Measurements from ENCODE around the gene ING5. TPM values are rescaled to one million over a fixed set of nuclear protein-coding genes. Genes with fewer than 3 reads are reported as not detected.

ING5 gene
- total RNA-seq, 1 experiment from 2014 or later = 39.8 TPM

GRCh38 chr2:241690202-241690717, 11.6 kb upstream of the ING5 start:
- no TSS peak for BruUV-seq (replicated peaks)
- no peak for ATAC-seq
- Histone ChIP-seq H3K4me1 (ENCODE audit: control insufficient read depth, insufficient read depth, low read length) (peaks cover 13% of the 10 kb centered on the region), H3K36me3 (ENCODE audit: control insufficient read depth, insufficient read depth, low read length) (0 out of 2 replicates have a peak, but pooled peaks cover 6% of the 10 kb centered on the region), H3K9me3 (ENCODE audit: control insufficient read depth, insufficient read depth, low read depth, low read length) (no peaks in the 10 kb centered on the region), H3K4me3 (ENCODE audit: low read depth in 2 of 2, low read length in 2 of 2) (no peak overlapping the region), H3K27ac (ENCODE audit: low read length) (no peak overlapping the region), H3K27me3 (ENCODE audit: control insufficient read depth, insufficient read depth, low read length) (no peaks in the 10 kb centered on the region)
- intact Hi-C loops (cut with micrococcal nuclease; ENCODE audit: unreplicated experiment) = no loop called here
- no peak for TF ChIP-seq REST (IDR thresholded peaks at IDR 0.05; ENCODE audit: insufficient read depth in 1 of 2, low read depth in 2 of 2, low read length in 1 of 2)
- no peak for TF ChIP-seq TCF7L2 (IDR thresholded peaks at IDR 0.05; ENCODE audit: low read depth, low read length)
- no peak for TF ChIP-seq CTCF (IDR thresholded peaks at IDR 0.05)
- TF ChIP-seq SIN3A (IDR thresholded peaks at IDR 0.05; ENCODE audit: borderline replicate concordance, insufficient read depth, low read depth, low read length) = no peak
- TF ChIP-seq POLR2AphosphoS5 (IDR thresholded peaks at IDR 0.05; ENCODE audit: low read depth, low read length) = no peak
- in situ Hi-C loops (cut with HindIII; ENCODE audit: low pct_unique_long_range_greater_than_20kb, low sequenced_read_pairs) = no loop called here
- POLR2A ChIA-PET = no interaction called here
- CTCF ChIA-PET = no interaction called here
- no peak for DNase-seq (ENCODE audit: low read depth, low spot score)

GRCh38 chr2:241692448-241692847, 9.4 kb upstream of the ING5 start:
- TF ChIP-seq CTCF (IDR thresholded peaks at IDR 0.05) (no peak), REST (IDR thresholded peaks at IDR 0.05; ENCODE audit: insufficient read depth in 1 of 2, low read depth in 2 of 2, low read length in 1 of 2) (no peak), TCF7L2 (IDR thresholded peaks at IDR 0.05; ENCODE audit: low read depth, low read length) (no peak), SIN3A (IDR thresholded peaks at IDR 0.05; ENCODE audit: borderline replicate concordance, insufficient read depth, low read depth, low read length) (no peak), POLR2AphosphoS5 (IDR thresholded peaks at IDR 0.05; ENCODE audit: low read depth, low read length) (no peak)
- in situ Hi-C loops (cut with HindIII; ENCODE audit: low pct_unique_long_range_greater_than_20kb, low sequenced_read_pairs) = no loop called here
- ChIA-PET CTCF (no interaction called here), POLR2A (no interaction called here)
- ATAC-seq (no peak), DNase-seq (ENCODE audit: low read depth, low spot score) (no peak)
- no TSS peak for BruUV-seq (replicated peaks)
- H3K27me3 ChIP-seq (ENCODE audit: control insufficient read depth, insufficient read depth, low read length) = no peaks in the 10 kb centered on the region
- intact Hi-C loops (cut with micrococcal nuclease; ENCODE audit: unreplicated experiment) = no loop called here
- H3K4me1 ChIP-seq (ENCODE audit: control insufficient read depth, insufficient read depth, low read length) = peaks cover 7% of the 10 kb centered on the region
- no peak overlapping the region for H3K4me3 ChIP-seq (ENCODE audit: low read depth in 2 of 2, low read length in 2 of 2)
- H3K27ac ChIP-seq (ENCODE audit: low read length) = no peak overlapping the region
- H3K36me3 ChIP-seq (ENCODE audit: control insufficient read depth, insufficient read depth, low read length) = 0 out of 2 replicates have a peak, but pooled peaks cover 6% of the 10 kb centered on the region
- no peaks in the 10 kb centered on the region for H3K9me3 ChIP-seq (ENCODE audit: control insufficient read depth, insufficient read depth, low read depth, low read length)

All from Panc1 (cell line).